ENCODE measurements around the gene NRAS.
"Not testable (repeated sequence)": the region's sequence is repeated elsewhere in the genome, so short reads cannot be mapped to it uniquely, and the experiment has no call there.

Gene NRAS

GRCh38 chr1:114756949-114757454 is 40.4 kb upstream of the NRAS start:
- Histone ChIP-seq H4K20me1 (ENCODE audit: insufficient read depth) (peaks cover 30% of the 10 kb centered on the region), H2AFZ (ENCODE audit: low read depth) (no peak overlapping the region), H3K4me1 (ENCODE audit: low read depth, poor library complexity, severe bottlenecking) (peaks cover 43% of the 10 kb centered on the region), H3K9ac (peak overlapping the region; percentile 99), H3K79me2 (ENCODE audit: insufficient read depth, low read depth) (peaks cover 54% of the 10 kb centered on the region), H3K27me3 (ENCODE audit: insufficient read depth, low read depth) (no peaks in the 10 kb centered on the region), H3K4me3 (IDR thresholded peaks at IDR 0.05; ENCODE audit: insufficient read depth, low read depth, low read length) (peak overlapping the region; percentile 54), H3K36me3 (ENCODE audit: insufficient read depth) (no peaks in the 10 kb centered on the region), H3K27ac (peak overlapping the region; percentile 98), H3K4me2 (peak overlapping the region; percentile 84)
- no peak for TF ChIP-seq CTCF (conservative IDR thresholded peaks at IDR 0.05; ENCODE audit: low read depth, low read length)

DNA sequence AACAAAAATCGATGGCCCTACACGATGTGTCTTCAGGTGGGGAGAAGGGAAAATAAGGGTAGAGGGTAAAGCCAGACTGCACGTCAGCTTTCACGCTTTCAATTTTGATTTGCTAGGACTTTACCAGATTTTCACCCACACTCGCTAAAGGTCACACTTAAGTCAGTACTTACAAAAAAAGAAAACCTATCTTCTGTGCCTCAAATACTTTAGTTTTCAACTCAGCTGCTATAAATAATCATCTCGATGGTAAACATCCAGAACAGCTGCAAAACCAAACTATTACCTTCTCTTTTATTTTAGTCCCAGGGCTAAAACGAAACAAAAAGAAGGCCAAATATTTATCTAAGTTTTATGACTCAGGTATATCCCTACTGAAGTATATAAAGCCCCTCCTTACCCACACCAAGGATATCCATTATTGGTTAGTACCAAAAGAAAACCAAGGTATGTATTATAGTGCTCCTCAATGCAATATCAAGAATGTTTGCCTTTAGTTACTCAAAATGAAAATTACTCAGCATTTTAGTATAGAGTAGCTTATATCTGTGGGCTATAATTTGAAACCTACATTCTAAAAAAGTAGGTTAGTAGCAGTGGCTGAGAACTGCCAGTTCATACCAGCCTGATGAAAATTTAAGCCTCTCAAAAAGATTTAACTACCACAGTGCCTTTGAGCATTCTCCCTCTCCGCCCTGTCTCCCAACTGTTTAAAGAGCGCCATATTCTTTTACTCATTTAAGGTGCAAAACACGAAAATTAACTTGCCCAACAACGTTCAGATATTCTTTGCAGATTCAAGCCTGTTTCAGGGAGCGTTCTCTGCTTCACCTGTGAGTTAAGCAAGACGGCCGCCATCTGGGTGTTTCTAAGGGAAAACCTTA is 39.7 kb upstream of the NRAS start:
- Histone ChIP-seq H3K27ac (peak overlapping the region; percentile 98), H3K79me2 (ENCODE audit: insufficient read depth, low read depth) (peaks cover 61% of the 10 kb centered on the region), H3K4me2 (peak overlapping the region; percentile 84), H3K9ac (peak overlapping the region; percentile 99; the same call in 1 of the 2 replicates), H3K36me3 (ENCODE audit: insufficient read depth) (no peaks in the 10 kb centered on the region), H3K27me3 (ENCODE audit: insufficient read depth, low read depth) (no peaks in the 10 kb centered on the region), H4K20me1 (ENCODE audit: insufficient read depth) (peaks cover 33% of the 10 kb centered on the region), H2AFZ (ENCODE audit: low read depth) (no peak overlapping the region), H3K4me3 (IDR thresholded peaks at IDR 0.05; ENCODE audit: insufficient read depth, low read depth, low read length) (peak overlapping the region; percentile 54), H3K4me1 (ENCODE audit: low read depth, poor library complexity, severe bottlenecking) (peaks cover 51% of the 10 kb centered on the region)
- no peak for TF ChIP-seq CTCF (conservative IDR thresholded peaks at IDR 0.05; ENCODE audit: low read depth, low read length)

GRCh38 chr1:114755006-114755931 is 38.7 kb upstream of the NRAS start:
- Histone ChIP-seq H3K4me1 (ENCODE audit: low read depth, poor library complexity, severe bottlenecking) (peaks cover 61% of the 10 kb centered on the region), H3K4me2 (peak overlapping the region; percentile 84), H2AFZ (ENCODE audit: low read depth) (no peak overlapping the region), H3K36me3 (ENCODE audit: insufficient read depth) (no peaks in the 10 kb centered on the region), H3K79me2 (ENCODE audit: insufficient read depth, low read depth) (peaks cover 71% of the 10 kb centered on the region), H3K9ac (peak overlapping the region; percentile 99; the same call in 1 of the 2 replicates), H3K27ac (peak overlapping the region; percentile 98), H3K4me3 (IDR thresholded peaks at IDR 0.05; ENCODE audit: insufficient read depth, low read depth, low read length) (no peak overlapping the region), H3K27me3 (ENCODE audit: insufficient read depth, low read depth) (no peaks in the 10 kb centered on the region), H4K20me1 (ENCODE audit: insufficient read depth) (peaks cover 42% of the 10 kb centered on the region)
- no peak for TF ChIP-seq CTCF (conservative IDR thresholded peaks at IDR 0.05; ENCODE audit: low read depth, low read length)

- H3K36me3 ChIP-seq (ENCODE audit: insufficient read depth); H3K4me3 ChIP-seq (IDR thresholded peaks at IDR 0.05; ENCODE audit: insufficient read depth, low read depth, low read length); H3K9ac ChIP-seq; H3K27ac ChIP-seq; H3K27me3 ChIP-seq (ENCODE audit: insufficient read depth, low read depth); H2AFZ ChIP-seq (ENCODE audit: low read depth): not testable (repeated sequence)
- Histone ChIP-seq H3K79me2 (ENCODE audit: insufficient read depth, low read depth) (peaks cover 87% of the 10 kb centered on the region), H3K4me1 (ENCODE audit: low read depth, poor library complexity, severe bottlenecking) (peaks cover 71% of the 10 kb centered on the region), H4K20me1 (ENCODE audit: insufficient read depth) (peaks cover 51% of the 10 kb centered on the region), H3K4me2 (peak overlapping the region; percentile 84; the same call in 1 of the 2 replicates)
These were observed 37.1 kb upstream of the NRAS start for GRCh38 chr1:114753702-114754101.

Data from KMS-11 (cell line).